RCC 7860 (cell line): ENCODE results near the gene BTG2.
A peak's percentile ranks its signal among the peaks of the same experiment; 100 is the strongest.
"Not testable (repeated sequence)": the region's sequence is repeated elsewhere in the genome, so short reads cannot be mapped to it uniquely, and the experiment has no call there.

ENCODE experiments used
- DNase-seq: peaks from one replicate; pipeline ENCODE4 v3.0.0-alpha.2; 2015; ENCODE audit warnings: low spot score
- FAIRE-seq: peaks from 2 replicates; lab custom pipeline; 2012; peaks lifted over from hg19 to GRCh38; lab: Jason Lieb, UNC

The BTG2 gene

DNA sequence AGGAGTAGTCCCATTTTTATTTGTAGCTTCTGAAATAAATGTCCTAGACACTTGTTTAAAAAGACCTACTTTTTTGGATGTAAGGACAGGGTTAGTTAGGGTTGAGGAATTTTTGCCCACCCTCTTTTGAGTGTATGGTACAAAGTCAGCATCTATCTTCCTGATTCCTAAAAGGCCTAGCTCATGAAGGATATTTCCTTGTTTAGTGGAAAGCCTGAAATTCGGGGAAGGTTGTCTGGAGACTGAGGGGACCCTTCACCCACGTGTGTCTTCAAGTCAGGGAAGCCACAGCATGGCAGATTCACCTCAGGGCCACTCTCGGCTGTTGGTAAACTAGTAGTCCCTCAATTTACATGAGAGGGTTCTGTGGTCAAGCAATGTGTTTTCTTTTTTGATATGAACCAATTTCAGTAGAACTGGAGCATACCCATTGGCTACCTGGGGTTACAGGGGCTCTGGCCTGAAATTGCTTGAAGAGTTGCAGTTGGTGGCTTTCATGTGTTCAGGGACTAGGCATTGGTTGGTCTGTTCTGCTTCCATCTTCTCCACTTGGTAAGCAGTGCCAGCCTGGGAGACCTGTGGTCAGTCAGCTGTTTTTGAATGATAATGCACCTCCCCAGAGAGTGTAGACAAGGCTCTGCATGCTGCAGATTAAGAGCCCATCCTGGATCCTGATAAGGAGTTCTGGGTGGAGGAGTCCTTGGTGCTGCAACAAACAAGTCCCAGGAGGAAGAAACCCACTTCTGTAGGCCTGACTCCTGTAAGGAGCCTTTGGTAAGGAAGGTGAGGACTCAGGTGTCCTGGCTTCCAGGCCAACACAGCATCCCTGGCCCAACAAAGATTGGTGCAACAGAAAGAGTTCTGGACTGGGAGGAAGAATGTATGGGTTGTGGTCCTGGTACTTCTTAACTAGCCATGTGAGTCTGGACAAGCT lies 6.3 kb downstream of the BTG2 start:
- DNase-seq (no peak), FAIRE-seq (no peak)

- not testable (repeated sequence) for DNase-seq, FAIRE-seq
These were observed 8.9 kb downstream of the BTG2 start for GRCh38 chr1:203314025-203314759.

DNA sequence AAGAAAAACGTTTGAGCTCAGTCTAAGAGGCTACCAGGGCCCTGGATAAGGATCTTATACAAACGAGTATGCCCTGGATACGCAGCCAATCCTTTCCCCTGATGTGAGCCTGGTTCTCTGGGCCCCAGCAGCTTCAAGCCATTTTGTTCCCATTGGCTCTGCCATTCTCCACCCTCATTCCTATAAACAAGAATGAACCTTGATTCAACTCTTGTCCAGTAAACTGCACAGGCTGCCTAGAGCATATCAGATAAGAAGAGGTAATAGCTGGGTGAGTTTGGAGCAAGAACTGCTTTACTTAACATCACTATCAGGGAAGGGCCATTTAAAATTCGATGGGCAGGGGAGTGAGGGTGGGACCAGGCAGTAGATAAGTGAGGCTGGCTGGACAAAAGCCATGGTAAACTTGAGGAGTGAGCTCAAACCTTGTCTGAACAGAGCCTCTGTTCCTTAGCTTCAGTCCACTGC lies 11.3 kb downstream of the BTG2 start:
- FAIRE-seq: no peak
- no peak for DNase-seq

GRCh38 chr1:203317429-203318228 lies 12.3 kb downstream of the BTG2 start:
- DNase-seq: no peak
- no peak for FAIRE-seq

GRCh38 chr1:203318229-203318517 lies 12.9 kb downstream of the BTG2 start:
- FAIRE-seq (no peak), DNase-seq (no peak)

DNA sequence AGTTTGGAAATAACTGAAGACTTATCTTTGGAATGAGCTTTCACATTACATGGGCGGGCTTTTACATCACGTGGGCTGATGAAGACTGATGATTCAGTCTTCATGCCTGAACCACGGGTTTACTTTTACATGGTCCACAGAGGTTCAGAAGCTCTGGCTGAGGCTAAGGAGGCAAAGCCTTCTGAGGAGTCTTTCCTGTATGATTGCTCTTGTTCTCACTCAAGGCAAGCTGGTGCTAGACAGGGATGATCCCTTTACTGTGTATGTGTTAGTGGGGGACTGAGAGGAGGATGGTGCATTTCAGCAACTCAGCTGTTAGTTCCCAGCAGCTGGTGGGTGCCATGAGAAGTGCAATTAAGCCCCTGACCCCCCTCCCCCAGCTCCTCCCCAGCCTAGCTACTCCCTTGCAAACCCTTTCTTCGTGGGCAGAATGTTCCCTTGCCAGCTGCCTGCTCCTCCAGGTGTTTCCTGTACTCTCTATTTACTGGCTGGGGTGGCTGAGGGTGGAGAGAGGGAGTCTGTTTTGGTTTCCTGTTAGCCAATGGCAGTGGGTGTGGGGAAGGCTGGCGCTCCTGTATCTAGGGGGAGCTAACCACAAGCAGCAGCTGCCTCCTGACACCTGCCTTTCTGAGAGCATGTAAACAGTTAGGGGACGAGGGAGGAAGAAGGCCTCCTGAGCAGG lies 15.4 kb downstream of the BTG2 start:
- DNase-seq (no peak), FAIRE-seq (no peak)

- DNase-seq: no peak
These were observed 16.1 kb downstream of the BTG2 start for GRCh38 chr1:203321273-203322052.

GRCh38 chr1:203322500-203323179 lies 17.3 kb downstream of the BTG2 start:
- FAIRE-seq (no peak), DNase-seq (no peak)

More at GRCh38 chr1:203321273-203322052, 16.1 kb downstream of the BTG2 start:
- FAIRE-seq: no peak

GRCh38 chr1:203323587-203323986 lies 18.3 kb downstream of the BTG2 start:
- no peak for FAIRE-seq

DNA sequence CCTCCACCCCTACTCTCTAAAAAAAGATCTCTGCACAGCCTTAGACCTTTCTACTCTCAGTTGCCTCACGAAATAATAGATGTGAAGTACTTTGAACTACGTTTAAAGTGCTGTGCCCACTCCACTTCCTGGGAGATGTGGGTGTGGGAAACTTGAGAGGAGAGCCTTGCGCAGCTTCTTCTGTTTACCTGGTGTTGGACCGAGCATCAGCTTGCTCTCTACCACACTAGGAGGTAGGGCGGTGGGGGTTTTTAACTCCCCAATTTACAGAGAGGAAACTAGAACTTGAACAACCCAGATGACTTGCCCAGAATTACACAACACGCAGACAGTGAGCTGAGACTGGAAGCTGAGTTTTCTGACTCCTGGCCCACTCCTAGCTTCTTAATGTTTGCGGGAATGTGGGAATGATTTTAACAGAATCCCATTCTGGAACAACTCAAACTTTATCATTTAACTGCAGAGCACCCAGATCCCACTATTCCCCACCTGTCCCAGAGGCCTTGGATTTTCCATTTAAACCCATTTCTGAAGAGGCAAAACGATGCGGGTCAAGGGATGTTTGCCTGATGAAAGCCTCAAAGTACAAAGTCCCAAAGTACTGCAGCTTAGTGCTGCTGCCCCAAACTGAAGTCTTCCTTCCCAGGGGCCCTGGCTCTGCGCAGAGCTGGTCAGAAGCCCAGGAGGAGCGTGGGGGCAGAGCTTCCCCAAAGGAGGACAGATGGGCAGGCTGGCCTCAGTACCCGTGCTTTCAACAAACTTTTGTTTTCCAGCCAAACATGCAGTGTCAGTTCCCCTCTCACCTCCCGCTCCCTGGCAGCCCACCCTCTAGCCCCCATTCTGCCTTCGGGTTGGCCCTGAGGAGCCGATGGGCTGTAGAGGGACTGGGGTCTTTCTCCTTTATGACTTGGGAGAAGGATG lies 19.0 kb downstream of the BTG2 start:
- no peak for FAIRE-seq

More at GRCh38 chr1:203323587-203323986, 18.3 kb downstream of the BTG2 start:
- DNase-seq: no peak

GRCh38 chr1:203325026-203325417 lies 19.7 kb downstream of the BTG2 start:
- no peak for FAIRE-seq
- no peak for DNase-seq

More for the DNA sequence above, 19.0 kb downstream of the BTG2 start:
- DNase-seq: no peak

GRCh38 chr1:203325418-203326091 lies 20.2 kb downstream of the BTG2 start:
- FAIRE-seq: no peak
- DNase-seq: no peak

- DNase-seq (peak; percentile 57), FAIRE-seq (peak; percentile 40)
These were observed 21.7 kb downstream of the BTG2 start for GRCh38 chr1:203326830-203327683.

GRCh38 chr1:203327684-203328457 lies 22.6 kb downstream of the BTG2 start:
- FAIRE-seq: no peak

GRCh38 chr1:203328714-203329122 lies 23.4 kb downstream of the BTG2 start:
- no peak for FAIRE-seq
- peak; percentile 63 for DNase-seq

More at GRCh38 chr1:203327684-203328457, 22.6 kb downstream of the BTG2 start:
- no peak for DNase-seq

- no peak for FAIRE-seq
- no peak for DNase-seq
These were observed 25.9 kb downstream of the BTG2 start for GRCh38 chr1:203331224-203331623.
